Measurements from ENCODE around the gene TASP1.

The TASP1 gene

DNA sequence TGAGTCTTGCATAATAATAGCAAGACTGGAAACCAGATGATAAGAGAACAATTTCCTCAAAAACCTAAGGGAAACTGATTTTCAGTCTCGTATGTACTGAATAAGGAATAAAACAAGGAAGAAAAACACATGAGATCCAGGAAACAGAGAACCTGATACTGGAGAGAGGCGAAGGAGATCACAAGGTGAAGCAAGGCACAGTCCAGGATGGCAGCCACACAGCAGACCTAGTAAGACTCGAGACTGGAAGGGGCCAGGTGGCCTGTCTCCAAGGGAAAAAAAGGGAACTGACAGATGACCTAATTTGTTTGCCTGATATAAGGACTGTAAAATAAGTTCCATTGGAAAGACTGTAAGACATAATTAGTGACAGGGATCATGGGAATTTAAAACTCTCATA is 71.1 kb downstream of the TASP1 start:
- TF ChIP-seq, protein P1, sequence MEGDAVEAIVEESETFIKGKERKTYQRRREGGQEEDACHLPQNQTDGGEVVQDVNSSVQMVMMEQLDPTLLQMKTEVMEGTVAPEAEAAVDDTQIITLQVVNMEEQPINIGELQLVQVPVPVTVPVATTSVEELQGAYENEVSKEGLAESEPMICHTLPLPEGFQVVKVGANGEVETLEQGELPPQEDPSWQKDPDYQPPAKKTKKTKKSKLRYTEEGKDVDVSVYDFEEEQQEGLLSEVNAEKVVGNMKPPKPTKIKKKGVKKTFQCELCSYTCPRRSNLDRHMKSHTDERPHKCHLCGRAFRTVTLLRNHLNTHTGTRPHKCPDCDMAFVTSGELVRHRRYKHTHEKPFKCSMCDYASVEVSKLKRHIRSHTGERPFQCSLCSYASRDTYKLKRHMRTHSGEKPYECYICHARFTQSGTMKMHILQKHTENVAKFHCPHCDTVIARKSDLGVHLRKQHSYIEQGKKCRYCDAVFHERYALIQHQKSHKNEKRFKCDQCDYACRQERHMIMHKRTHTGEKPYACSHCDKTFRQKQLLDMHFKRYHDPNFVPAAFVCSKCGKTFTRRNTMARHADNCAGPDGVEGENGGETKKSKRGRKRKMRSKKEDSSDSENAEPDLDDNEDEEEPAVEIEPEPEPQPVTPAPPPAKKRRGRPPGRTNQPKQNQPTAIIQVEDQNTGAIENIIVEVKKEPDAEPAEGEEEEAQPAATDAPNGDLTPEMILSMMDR (IDR thresholded peaks at IDR 0.05; ENCODE audit: insufficient read depth, low read depth, low read length, missing control alignments) = no peak
- no peak for DNase-seq (ENCODE audit: low read depth)
- no peak overlapping the region for H3K4me3 ChIP-seq (ENCODE audit: low read length)

DNA sequence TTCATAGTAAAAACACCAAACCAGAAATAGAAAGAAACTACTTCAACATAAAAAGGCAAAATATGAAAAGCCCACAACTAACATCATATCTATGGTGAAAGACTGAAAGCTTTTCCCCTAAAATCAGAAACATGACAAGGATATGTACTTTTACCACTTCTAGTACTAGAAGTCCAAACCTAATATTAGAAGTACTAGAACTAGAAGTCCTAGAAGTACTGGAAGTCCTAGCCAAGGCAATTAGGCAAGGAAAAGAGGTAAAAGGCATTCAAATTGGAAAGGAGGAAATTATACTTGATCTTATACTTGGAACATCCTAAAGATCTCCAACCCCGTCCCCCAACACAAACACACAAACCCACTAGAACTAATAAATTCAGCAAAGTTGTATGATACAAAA is 74.9 kb downstream of the TASP1 start:
- no peak overlapping the region for H3K4me3 ChIP-seq (ENCODE audit: low read length)
- TF ChIP-seq, protein P1 (IDR thresholded peaks at IDR 0.05; ENCODE audit: insufficient read depth, low read depth, low read length, missing control alignments) = no peak
- no peak for DNase-seq (ENCODE audit: low read depth)

DNA sequence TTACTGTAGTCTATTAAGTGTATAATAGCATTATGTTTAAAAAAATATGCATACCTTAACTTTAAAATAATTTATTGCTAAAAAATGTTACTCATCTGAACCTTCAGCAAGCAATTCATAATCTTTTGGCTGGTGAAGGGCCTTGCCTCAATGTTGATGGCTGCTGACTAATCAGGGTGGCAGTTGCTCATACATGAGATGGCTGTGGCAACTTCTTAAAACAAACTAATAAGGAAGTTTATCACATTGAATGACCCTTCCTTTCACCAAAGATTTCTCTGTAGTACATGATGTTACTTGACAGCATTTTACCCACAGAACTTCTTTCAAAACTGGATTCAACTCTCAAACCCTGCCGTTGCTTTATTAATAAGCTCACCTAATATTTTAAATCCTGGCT is 84.0 kb downstream of the TASP1 start:
- peak; percentile 69 for DNase-seq (ENCODE audit: low read depth)
- TF ChIP-seq, protein P1 (IDR thresholded peaks at IDR 0.05; ENCODE audit: insufficient read depth, low read depth, low read length, missing control alignments) = no peak
- no peak overlapping the region for H3K4me3 ChIP-seq (ENCODE audit: low read length)

DNA sequence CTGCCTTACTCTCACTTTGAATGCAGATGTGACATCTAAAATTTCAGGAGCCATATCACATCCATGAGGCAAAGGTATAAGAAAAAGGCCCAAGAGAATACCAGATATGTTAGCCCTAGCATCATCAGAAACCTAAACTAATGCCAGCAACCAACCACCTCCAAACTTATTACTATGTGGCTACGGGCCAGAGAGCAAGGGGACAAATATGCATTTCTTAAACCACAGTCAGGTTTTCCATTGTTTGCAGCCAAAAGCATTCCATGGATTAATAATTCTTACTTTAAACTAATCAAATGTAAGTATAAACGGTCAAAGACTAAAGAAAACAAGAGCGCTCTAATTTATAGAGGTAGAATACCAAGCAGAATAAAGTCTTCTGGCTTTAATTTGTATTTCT is 84.7 kb downstream of the TASP1 start:
- no peak for DNase-seq (ENCODE audit: low read depth)
- H3K4me3 ChIP-seq (ENCODE audit: low read length) = no peak overlapping the region
- TF ChIP-seq, protein P1 (IDR thresholded peaks at IDR 0.05; ENCODE audit: insufficient read depth, low read depth, low read length, missing control alignments) = no peak

DNA sequence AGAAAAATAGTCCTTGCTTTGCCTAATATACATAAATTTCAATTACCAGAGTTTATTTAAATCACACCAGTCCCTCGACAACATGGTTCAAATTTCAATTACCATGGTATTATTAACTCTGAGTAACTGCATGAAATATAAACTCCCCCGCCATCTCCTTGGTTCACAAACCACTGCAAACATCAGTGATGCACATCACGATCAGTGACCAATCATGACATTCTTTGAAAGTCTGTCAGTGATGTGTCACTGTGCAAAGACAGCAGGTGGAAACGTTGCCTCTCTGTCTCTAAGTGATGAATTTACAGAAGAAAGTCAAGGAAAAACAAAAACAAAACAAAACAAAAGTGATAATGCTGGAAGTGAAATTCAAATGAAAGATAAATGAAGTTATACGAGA is 86.7 kb downstream of the TASP1 start:
- no peak overlapping the region for H3K4me3 ChIP-seq (ENCODE audit: low read length)
- TF ChIP-seq, protein P1 (IDR thresholded peaks at IDR 0.05; ENCODE audit: insufficient read depth, low read depth, low read length, missing control alignments) = no peak
- peak; percentile 46 for DNase-seq (ENCODE audit: low read depth)

DNA sequence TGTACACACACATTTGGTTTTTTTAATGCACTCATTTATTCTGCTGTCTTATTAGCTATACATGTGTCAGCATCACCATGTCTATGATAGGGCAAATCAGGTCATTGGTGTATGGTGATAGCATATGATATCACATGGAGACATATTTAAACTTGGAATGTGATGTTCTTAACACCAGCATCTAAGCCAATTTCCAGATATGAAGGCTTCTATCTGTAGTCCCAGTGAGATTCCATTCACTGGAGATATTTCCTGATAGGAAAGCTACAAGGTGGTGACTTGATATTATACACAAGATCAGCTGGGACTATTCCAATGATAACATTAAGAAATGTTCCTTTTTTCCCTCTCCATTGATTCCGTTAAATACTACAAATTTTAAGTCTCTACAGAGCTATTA is 89.3 kb downstream of the TASP1 start:
- TF ChIP-seq, protein P1 (IDR thresholded peaks at IDR 0.05; ENCODE audit: insufficient read depth, low read depth, low read length, missing control alignments) = no peak
- no peak for DNase-seq (ENCODE audit: low read depth)
- H3K4me3 ChIP-seq (ENCODE audit: low read length) = no peak overlapping the region

DNA sequence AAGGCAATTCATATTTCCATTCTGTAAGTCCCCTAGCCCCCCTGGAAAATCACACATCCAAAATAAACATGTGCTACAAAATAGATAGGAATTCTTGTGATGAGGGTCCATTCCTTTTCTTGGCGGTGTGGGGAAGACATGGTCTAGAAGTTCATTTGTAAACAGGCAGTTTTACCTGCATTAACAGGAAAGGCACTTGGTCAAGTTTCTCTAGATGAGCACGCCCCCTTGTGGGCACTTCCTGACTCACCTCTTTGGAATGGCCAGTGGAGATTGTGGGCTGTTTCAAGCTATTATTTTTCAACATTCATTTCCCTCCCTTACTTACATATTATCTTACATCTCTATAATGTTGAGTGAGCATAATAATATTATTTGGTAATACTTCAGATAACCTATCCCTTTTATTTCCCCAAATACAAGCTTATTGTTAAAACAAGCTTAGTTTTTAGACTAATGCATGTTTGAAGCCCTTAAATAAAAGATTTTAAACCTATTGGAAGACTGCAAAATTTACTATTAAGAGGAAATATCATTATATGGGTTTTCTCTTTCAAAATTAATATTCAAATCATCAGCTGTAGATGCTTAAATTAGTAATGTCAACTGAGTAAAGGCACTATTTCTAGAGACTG is 92.1 kb downstream of the TASP1 start:
- DNase-seq (ENCODE audit: low read depth) = peak; percentile 77
- TF ChIP-seq, protein P1 (IDR thresholded peaks at IDR 0.05; ENCODE audit: insufficient read depth, low read depth, low read length, missing control alignments) = peak; percentile 92
- no peak overlapping the region for H3K4me3 ChIP-seq (ENCODE audit: low read length)

Measured in epithelial cell of esophagus (primary cell).